HepG2 (cell line): ENCODE results near the gene GALNT10. TPM values are rescaled to one million over a fixed set of nuclear protein-coding genes. Genes with fewer than 3 reads are reported as not detected.

Experiments used
- AGO1 ChIP-seq: fragments of 200-400 bp; formaldehyde crosslinking; IDR thresholded peaks from 2 replicates; pipeline ENCODE4 v1.6.1; 2017; ENCODE audit warnings: mild to moderate bottlenecking, low read depth, low read length, moderate library complexity; ENCODE audit not compliant: poor library complexity, severe bottlenecking
- E2F1 ChIP-seq: sonication (generic); formaldehyde crosslinking; IDR thresholded peaks from 2 replicates; pipeline ENCODE4 v1.5.0; 2020; ENCODE audit warnings: missing genetic modification reagents
- ELF3 ChIP-seq: IDR thresholded peaks from 2 replicates; pipeline ENCODE4 v1.6.1; 2016; ENCODE audit warnings: missing genetic modification reagents, missing compliant biosample characterization
- ELF4 ChIP-seq: sonication (generic); formaldehyde crosslinking; IDR thresholded peaks from 2 replicates; pipeline ENCODE4 v1.5.0; 2020; ENCODE audit warnings: missing genetic modification reagents, mild to moderate bottlenecking, moderate library complexity, borderline replicate concordance
- ERF ChIP-seq: IDR thresholded peaks from 2 replicates; pipeline ENCODE4 v1.6.1; 2018; ENCODE audit warnings: missing biosample characterization, missing genetic modification reagents
- FOXM1 ChIP-seq: sonication (generic); formaldehyde crosslinking; IDR thresholded peaks from 2 replicates; pipeline ENCODE4 v1.5.0; 2020; ENCODE audit warnings: missing genetic modification reagents
- GLMP ChIP-seq: sonication (generic); formaldehyde crosslinking; IDR thresholded peaks from 2 replicates; pipeline ENCODE4 v1.9.0; 2021; ENCODE audit warnings: missing genetic modification reagents, mild to moderate bottlenecking, borderline replicate concordance
- HDAC1 ChIP-seq: sonication (generic); formaldehyde crosslinking; IDR thresholded peaks from 2 replicates; pipeline ENCODE4 v1.5.1; 2020; ENCODE audit warnings: mild to moderate bottlenecking, missing genetic modification reagents
- HDAC2 ChIP-seq: sonication (generic); formaldehyde crosslinking; IDR thresholded peaks from 2 replicates; pipeline ENCODE4 v1.4.0; 2020; ENCODE audit warnings: missing genetic modification reagents
- JARID2 ChIP-seq: sonication (generic); formaldehyde crosslinking; IDR thresholded peaks from 2 replicates; pipeline ENCODE4 v1.8.1; 2023; ENCODE audit warnings: missing genetic modification reagents, inconsistent platforms; ENCODE audit not compliant: insufficient replicate concordance
- MBD4 ChIP-seq: IDR thresholded peaks from 2 replicates; pipeline ENCODE4 v1.6.1; 2012; ENCODE audit warnings: low read length, inconsistent platforms, borderline replicate concordance
- MIXL1 ChIP-seq: IDR thresholded peaks from 2 replicates; pipeline ENCODE4 v1.6.1; 2016
- MLLT10 ChIP-seq: sonication (generic); formaldehyde crosslinking; IDR thresholded peaks from 2 replicates; pipeline ENCODE4 v1.4.0; 2020; ENCODE audit warnings: missing genetic modification reagents
- NCOR1 ChIP-seq: fragments of 200-600 bp; sonication (generic); IDR thresholded peaks from 2 replicates; pipeline ENCODE4 v1.7.0; 2017; ENCODE audit warnings: antibody characterized with exemption, low read length, borderline replicate concordance
- PBX3 ChIP-seq: sonication (generic); formaldehyde crosslinking; IDR thresholded peaks from 2 replicates; pipeline ENCODE4 v1.8.1; 2023; ENCODE audit warnings: missing genetic modification reagents, inconsistent platforms, borderline replicate concordance
- PHF20 ChIP-seq: sonication (generic); formaldehyde crosslinking; IDR thresholded peaks from 2 replicates; pipeline ENCODE4 v1.5.0; 2020; ENCODE audit warnings: mild to moderate bottlenecking, missing genetic modification reagents
- PTBP1 ChIP-seq: fragments of 200-400 bp; formaldehyde crosslinking; IDR thresholded peaks from 2 replicates; pipeline ENCODE4 v1.6.1; 2018; ENCODE audit warnings: low read length, low read depth; ENCODE audit not compliant: poor library complexity, severe bottlenecking
- RFX1 ChIP-seq: fragments of 450-650 bp; IDR thresholded peaks from 2 replicates; pipeline ENCODE4 v1.6.1; 2017
- TAF15 ChIP-seq: fragments of 200-400 bp; formaldehyde crosslinking; IDR thresholded peaks from one replicate; pipeline ENCODE4 v1.6.1; 2018; ENCODE audit warnings: mild to moderate bottlenecking, low read depth, low read length; ENCODE audit not compliant: poor library complexity, severe bottlenecking
- TMF1 ChIP-seq: sonication (generic); formaldehyde crosslinking; IDR thresholded peaks from 2 replicates; pipeline ENCODE4 v1.8.1; 2022; ENCODE audit warnings: low read depth, missing genetic modification reagents
- ZNF207 ChIP-seq: fragments of 450-650 bp; IDR thresholded peaks from 2 replicates; pipeline ENCODE4 v1.6.1; 2016; ENCODE audit warnings: antibody characterized with exemption, borderline replicate concordance
- ZNF282 ChIP-seq: fragments of 450-650 bp; IDR thresholded peaks from 2 replicates; pipeline ENCODE4 v1.6.1; 2018; ENCODE audit not compliant: partially characterized antibody
- ZNF552 ChIP-seq: sonication (generic); formaldehyde crosslinking; IDR thresholded peaks from 2 replicates; pipeline ENCODE4 v1.9.0; 2022; ENCODE audit warnings: missing genetic modification reagents, mild to moderate bottlenecking, borderline replicate concordance
- ZNF598 ChIP-seq: sonication (generic); formaldehyde crosslinking; IDR thresholded peaks from 2 replicates; pipeline ENCODE4 v1.5.1; 2020; ENCODE audit warnings: mild to moderate bottlenecking, missing genetic modification reagents, borderline replicate concordance
- ZNF660 ChIP-seq: sonication (generic); formaldehyde crosslinking; IDR thresholded peaks from 2 replicates; pipeline ENCODE4 v1.5.1; 2020; ENCODE audit warnings: mild to moderate bottlenecking, low read depth, missing genetic modification reagents, borderline replicate concordance
- ZNF747 ChIP-seq: sonication (generic); formaldehyde crosslinking; IDR thresholded peaks from 2 replicates; pipeline ENCODE4 v1.8.1; 2023; ENCODE audit warnings: missing genetic modification reagents, mild to moderate bottlenecking, borderline replicate concordance
- ZNF772 ChIP-seq: sonication (generic); formaldehyde crosslinking; IDR thresholded peaks from 2 replicates; pipeline ENCODE4 v1.5.0; 2020; ENCODE audit warnings: mild to moderate bottlenecking, missing genetic modification reagents
- ZNF841 ChIP-seq: sonication (generic); formaldehyde crosslinking; IDR thresholded peaks from 2 replicates; pipeline ENCODE4 v1.8.1; 2023; ENCODE audit warnings: missing genetic modification reagents, borderline replicate concordance
- polyA plus RNA-seq, 8 experiments: library from polyadenylated mRNA; depleted of rRNA in 3 of 8; stranded (reverse) in 7 of 8; unstranded in 1 of 8; fragments of >200 nt; fragmentation: Illumina TruSeq in 4 of 8; extraction: Trizol in 4 of 8; gene quantifications; 2 replicates each; pipeline versions ENCODE4 v1.2.1 to v1.2.3, GENCODE V29; 2011 to 2016; ENCODE audit warnings: low read depth in 4 of 8, missing spikeins in 1 of 8, mixed read lengths in 1 of 8; ENCODE audit not compliant: insufficient read depth in 1 of 8
- total RNA-seq, 5 experiments: library from RNA; depleted of rRNA; stranded (reverse); fragments of >200 nt; fragmentation: Illumina TruSeq; extraction: Trizol; gene quantifications; 2 replicates each; pipeline ENCODE4 v1.2.3, GENCODE V29; 2016; ENCODE audit warnings: low read depth in 1 of 5
- TF ChIP-seq, protein P1 (sequence below): sonication (generic); formaldehyde crosslinking; IDR thresholded peaks from 2 replicates; pipeline ENCODE4 v1.4.0; 2020; ENCODE audit warnings: missing genetic modification reagents, borderline replicate concordance

GALNT10 gene
- total and polyA plus RNA-seq, 2 of the 13 experiments (the other 11 are each of a cell fraction or from before 2014, with no cell fraction given) = 8.1 to 11.2 TPM

GRCh38 chr5:154341620-154342019 lies 151.1 kb downstream of the GALNT10 start (continued):
- no peak for TF ChIP-seq MBD4
- no peak for TF ChIP-seq MLLT10 (CRISPR knock-in tag)
- TF ChIP-seq ZNF207 = no peak
- TF ChIP-seq, protein P1, sequence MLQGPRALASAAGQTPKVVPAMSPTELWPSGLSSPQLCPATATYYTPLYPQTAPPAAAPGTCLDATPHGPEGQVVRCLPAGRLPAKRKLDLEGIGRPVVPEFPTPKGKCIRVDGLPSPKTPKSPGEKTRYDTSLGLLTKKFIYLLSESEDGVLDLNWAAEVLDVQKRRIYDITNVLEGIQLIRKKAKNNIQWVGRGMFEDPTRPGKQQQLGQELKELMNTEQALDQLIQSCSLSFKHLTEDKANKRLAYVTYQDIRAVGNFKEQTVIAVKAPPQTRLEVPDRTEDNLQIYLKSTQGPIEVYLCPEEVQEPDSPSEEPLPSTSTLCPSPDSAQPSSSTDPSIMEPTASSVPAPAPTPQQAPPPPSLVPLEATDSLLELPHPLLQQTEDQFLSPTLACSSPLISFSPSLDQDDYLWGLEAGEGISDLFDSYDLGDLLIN (CRISPR knock-in tag) = no peak
- no peak for TF ChIP-seq TAF15
- TF ChIP-seq E2F1 (CRISPR knock-in tag) = no peak
- TF ChIP-seq GLMP (CRISPR knock-in tag) = no peak
- TF ChIP-seq NCOR1 = peak; percentile 68; the same call in 1 of the 2 replicates
- no peak for TF ChIP-seq RFX1
- no peak for TF ChIP-seq ZNF598
- TF ChIP-seq FOXM1 = no peak
- peak; percentile 39; the same call in 1 of the 2 replicates for TF ChIP-seq ELF3 (CRISPR knock-in tag)
- no peak for TF ChIP-seq ZNF552 (CRISPR knock-in tag)
- TF ChIP-seq PHF20 (CRISPR knock-in tag) = no peak
- TF ChIP-seq ELF4 = no peak
- no peak for TF ChIP-seq PBX3 (CRISPR knock-in tag)
- TF ChIP-seq JARID2 (CRISPR knock-in tag) = no peak
- TF ChIP-seq HDAC2 = peak; percentile 55; the same call in 1 of the 2 replicates
- TF ChIP-seq ZNF841 (CRISPR knock-in tag) = no peak
- TF ChIP-seq ZNF282 = no peak
- TF ChIP-seq TMF1 (CRISPR knock-in tag) = no peak
- TF ChIP-seq MIXL1 = 0 out of 2 replicates have a peak, but pooled peaks have one; percentile 34
- no peak for TF ChIP-seq AGO1
- peak; percentile 26; the same call in 1 of the 2 replicates for TF ChIP-seq ZNF772
- 0 out of 2 replicates have a peak, but pooled peaks have one; percentile 21 for TF ChIP-seq ERF (CRISPR knock-in tag)
- no peak for TF ChIP-seq ZNF747 (CRISPR knock-in tag)
- no peak for TF ChIP-seq PTBP1
- no peak for TF ChIP-seq ZNF660
- no peak for TF ChIP-seq HDAC1
